Endodermal cell (in vitro differentiated cells): ENCODE results near the gene KRT38. TPM values are rescaled to one million over a fixed set of nuclear protein-coding genes. Genes with fewer than 3 reads are reported as not detected.
"Not testable (repeated sequence)": the region's sequence is repeated elsewhere in the genome, so short reads cannot be mapped to it uniquely, and the experiment has no call there.

Experiments
- DNase-seq: peaks from one replicate; pipeline ENCODE4 v3.0.0-alpha.2; 2017
- H3K27ac ChIP-seq: 2 replicates; pipeline ENCODE4 v1.5.1; 2013; ENCODE audit warnings: mild to moderate bottlenecking, low read depth, low read length, moderate library complexity
- H3K27me3 ChIP-seq: 2 replicates; pipeline ENCODE4 v1.6.1; 2013; ENCODE audit warnings: mild to moderate bottlenecking, low read length, moderate library complexity; ENCODE audit not compliant: insufficient read depth, control insufficient read depth, poor library complexity, severe bottlenecking
- H3K36me3 ChIP-seq: 2 replicates; pipeline ENCODE4 v1.7.0; 2013; ENCODE audit warnings: mild to moderate bottlenecking, low read length, moderate library complexity; ENCODE audit not compliant: control insufficient read depth, insufficient read depth
- H3K4me1 ChIP-seq: one replicate; pipeline ENCODE4 v1.7.0; 2013; ENCODE audit warnings: low read length; ENCODE audit not compliant: control insufficient read depth, insufficient read depth
- H3K4me3 ChIP-seq: 2 replicates; pipeline ENCODE4 v1.5.1; 2013; ENCODE audit warnings: mild to moderate bottlenecking, low read length, moderate library complexity
- H3K9ac ChIP-seq: 2 replicates; pipeline ENCODE4 v1.6.1; 2013; ENCODE audit warnings: mild to moderate bottlenecking, low read length, moderate library complexity; ENCODE audit not compliant: poor library complexity, severe bottlenecking; ENCODE audit errors: extremely low read depth
- H3K9me3 ChIP-seq: 2 replicates; pipeline ENCODE4 v1.6.1; 2013; ENCODE audit warnings: mild to moderate bottlenecking, low read length, moderate library complexity; ENCODE audit not compliant: control insufficient read depth
- H3K27ac Mint-ChIP-seq: 2 replicates; pipeline ENCODE4 v1.8.0; 2020; ENCODE audit warnings: mixed read lengths
- H3K27me3 Mint-ChIP-seq: 2 replicates; pipeline ENCODE4 v1.8.0; 2021; ENCODE audit warnings: mild to moderate bottlenecking, mixed read lengths; ENCODE audit not compliant: insufficient read depth
- H3K36me3 Mint-ChIP-seq: 2 replicates; pipeline ENCODE4 v1.8.0; 2020; ENCODE audit warnings: low read depth, mixed read lengths
- H3K4me1 Mint-ChIP-seq: 2 replicates; pipeline ENCODE4 v1.8.0; 2020; ENCODE audit warnings: mixed read lengths
- H3K4me3 Mint-ChIP-seq: 2 replicates; pipeline ENCODE4 v1.8.0; 2020; ENCODE audit warnings: mild to moderate bottlenecking, moderate library complexity, mixed read lengths
- H3K9me3 Mint-ChIP-seq: 2 replicates; pipeline ENCODE4 v1.8.0; 2020; ENCODE audit warnings: mild to moderate bottlenecking, mixed read lengths
- WGBS, 2 experiments: methylation state at CpG; one replicate each; pipeline versions ENCODE4 v1.1.5 to v1.1.7; 2013; ENCODE audit warnings: missing lambda C conversion rate in 2 of 2, mixed read lengths in 1 of 2; ENCODE audit not compliant: insufficient coverage in 1 of 2, insufficient read length in 1 of 2; 5-methylcytosine and 5-hydroxymethylcytosine counted together
- total RNA-seq, 2 donors: library from RNA; stranded (reverse); fragmentation: NEBNext Ultra II Directional in 1 of 2; extraction: Animal tissue kit (Norgen Biotek cat#: 25700) in 1 of 2; gene quantifications; 2 replicates in 1 of 2; 3 replicates in 1 of 2; pipeline ENCODE4 v1.2.1, GENCODE V29; 2021
- TF ChIP-seq, protein P1 (sequence below): fragments of 200-600 bp; sonication (generic); conservative IDR thresholded peaks from 2 replicates; pipeline ENCODE4 v1.5.0; 2021; ENCODE audit warnings: antibody characterized with exemption, mild to moderate bottlenecking

Gene KRT38
- total RNA-seq, 2 donors from 2014 or later, result not detected

GRCh38 chr17:41429667-41430066 lies 11.1 kb downstream of the KRT38 start:
- Mint-ChIP-seq H3K27me3 (no peaks in the 10 kb centered on the region), H3K9me3 (no peaks in the 10 kb centered on the region), H3K4me1 (no peaks in the 10 kb centered on the region), H3K27ac (no peak overlapping the region), H3K36me3 (no peaks in the 10 kb centered on the region), H3K4me3 (no peak overlapping the region)
- 88 to 91% methylated on average over 7 of the region's 7 CpGs for WGBS, 2 experiments
- TF ChIP-seq, protein P1, sequence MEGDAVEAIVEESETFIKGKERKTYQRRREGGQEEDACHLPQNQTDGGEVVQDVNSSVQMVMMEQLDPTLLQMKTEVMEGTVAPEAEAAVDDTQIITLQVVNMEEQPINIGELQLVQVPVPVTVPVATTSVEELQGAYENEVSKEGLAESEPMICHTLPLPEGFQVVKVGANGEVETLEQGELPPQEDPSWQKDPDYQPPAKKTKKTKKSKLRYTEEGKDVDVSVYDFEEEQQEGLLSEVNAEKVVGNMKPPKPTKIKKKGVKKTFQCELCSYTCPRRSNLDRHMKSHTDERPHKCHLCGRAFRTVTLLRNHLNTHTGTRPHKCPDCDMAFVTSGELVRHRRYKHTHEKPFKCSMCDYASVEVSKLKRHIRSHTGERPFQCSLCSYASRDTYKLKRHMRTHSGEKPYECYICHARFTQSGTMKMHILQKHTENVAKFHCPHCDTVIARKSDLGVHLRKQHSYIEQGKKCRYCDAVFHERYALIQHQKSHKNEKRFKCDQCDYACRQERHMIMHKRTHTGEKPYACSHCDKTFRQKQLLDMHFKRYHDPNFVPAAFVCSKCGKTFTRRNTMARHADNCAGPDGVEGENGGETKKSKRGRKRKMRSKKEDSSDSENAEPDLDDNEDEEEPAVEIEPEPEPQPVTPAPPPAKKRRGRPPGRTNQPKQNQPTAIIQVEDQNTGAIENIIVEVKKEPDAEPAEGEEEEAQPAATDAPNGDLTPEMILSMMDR, result no peak
- H3K4me3 ChIP-seq, result no peak overlapping the region
- no peaks in the 10 kb centered on the region for H3K36me3 ChIP-seq
- no peak overlapping the region for H3K9ac ChIP-seq
- H3K9me3 ChIP-seq, result no peaks in the 10 kb centered on the region
- no peaks in the 10 kb centered on the region for H3K27me3 ChIP-seq
- no peak overlapping the region for H3K27ac ChIP-seq
- no peak for DNase-seq
- H3K4me1 ChIP-seq, result no peaks in the 10 kb centered on the region

DNA sequence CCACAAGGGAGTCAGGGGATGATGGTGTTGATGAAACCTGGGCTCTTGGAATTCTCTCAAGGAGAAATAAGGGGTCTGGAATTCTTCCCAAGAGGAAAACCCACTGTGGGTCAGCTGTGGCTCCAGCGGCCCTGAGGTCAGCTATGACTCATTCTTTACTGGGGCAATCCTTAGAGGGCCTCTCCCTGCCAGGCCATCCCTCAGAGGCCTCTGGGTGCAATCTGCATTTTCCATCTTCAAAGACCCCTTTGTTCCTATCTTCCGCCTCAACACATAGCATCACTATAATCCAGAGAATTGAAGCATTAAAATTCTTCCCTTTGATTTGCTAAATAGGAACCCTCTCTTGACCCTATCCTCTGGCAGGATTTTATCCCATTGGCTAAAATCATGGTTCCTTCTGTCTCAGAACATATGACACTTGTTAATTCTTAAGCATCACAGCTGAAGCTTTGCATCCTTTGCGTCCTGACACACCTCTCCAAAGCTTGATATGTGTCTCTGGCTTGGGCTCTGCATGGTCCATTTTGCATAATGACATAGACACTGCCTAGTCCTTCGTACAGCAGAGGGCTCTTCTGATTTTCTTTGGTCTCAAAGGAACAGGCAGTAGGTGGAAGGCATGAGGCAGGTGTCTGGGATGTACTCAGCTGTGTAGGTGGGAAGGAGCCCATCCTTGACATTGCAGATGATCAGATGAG lies 12.0 kb downstream of the KRT38 start:
- Mint-ChIP-seq H3K4me1 (no peaks in the 10 kb centered on the region), H3K27me3 (peaks cover 2% of the 10 kb centered on the region), H3K4me3 (no peak overlapping the region), H3K36me3 (no peaks in the 10 kb centered on the region), H3K27ac (no peak overlapping the region), H3K9me3 (no peaks in the 10 kb centered on the region)
- WGBS, 2 experiments, result 70 to 77% methylated on average over 3 to 4 of the region's 4 CpGs
- H3K4me1 ChIP-seq, result no peaks in the 10 kb centered on the region
- H3K4me3 ChIP-seq, result no peak overlapping the region
- no peak overlapping the region for H3K9ac ChIP-seq
- no peak overlapping the region for H3K27ac ChIP-seq
- TF ChIP-seq, protein P1, result no peak
- no peaks in the 10 kb centered on the region for H3K27me3 ChIP-seq
- DNase-seq, result no peak
- no peaks in the 10 kb centered on the region for H3K9me3 ChIP-seq
- H3K36me3 ChIP-seq, result no peaks in the 10 kb centered on the region

DNA sequence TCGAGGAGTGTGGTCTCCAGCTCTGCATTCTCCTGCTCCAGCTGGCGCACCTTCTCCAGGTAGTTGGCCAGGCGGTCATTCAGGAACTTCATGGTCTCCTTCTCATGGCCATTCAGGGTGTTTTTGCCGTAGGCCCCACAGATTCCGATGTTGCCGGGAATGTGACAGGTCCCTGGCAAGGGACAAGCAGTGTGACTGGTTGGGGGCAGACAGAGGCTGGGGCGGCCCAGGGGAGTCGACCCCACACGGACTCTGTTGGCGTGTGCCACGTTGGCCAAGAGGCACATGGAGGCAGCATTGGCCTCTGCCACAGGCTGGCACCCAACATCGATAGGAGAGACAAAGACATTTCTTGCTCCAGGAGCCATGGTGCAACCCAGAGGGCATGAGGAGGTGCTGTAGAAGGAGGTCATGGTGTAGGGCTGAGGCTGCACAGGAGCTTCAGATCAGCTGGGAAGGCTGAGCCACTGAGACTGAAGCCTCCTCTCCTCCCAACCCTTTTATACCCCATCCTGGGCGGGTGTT lies 16.6 kb downstream of the KRT38 start, which contains the start of gene KRT37:
Gene KRT37 (minus strand): TSS at position 475 of the 525 bp plus-strand sequence. CDS start 62 bp downstream, at position 413.
- H3K4me3 ChIP-seq, result no peak within 1 kb of the TSS
- WGBS, 2 experiments, result 92 to 95% methylated on average over 11 to 12 of the region's 13 CpGs
- no peaks in the 10 kb centered on the region for H3K9me3 ChIP-seq
- Mint-ChIP-seq H3K9me3 (no peaks in the 10 kb centered on the region), H3K4me3 (no peak within 1 kb of the TSS), H3K27me3 (peaks cover 5% of the 10 kb centered on the region), H3K27ac (no peak within 1 kb of the TSS), H3K36me3 (no peaks in the 10 kb centered on the region), H3K4me1 (no peaks in the 10 kb centered on the region)
- no peak within 1 kb of the TSS for H3K9ac ChIP-seq
- no peak for DNase-seq
- peaks cover 8% of the 10 kb centered on the region for H3K27me3 ChIP-seq
- TF ChIP-seq, protein P1, result no peak
- H3K4me1 ChIP-seq, result no peaks in the 10 kb centered on the region
- H3K27ac ChIP-seq, result no peak within 1 kb of the TSS
- H3K36me3 ChIP-seq, result no peaks in the 10 kb centered on the region

DNA sequence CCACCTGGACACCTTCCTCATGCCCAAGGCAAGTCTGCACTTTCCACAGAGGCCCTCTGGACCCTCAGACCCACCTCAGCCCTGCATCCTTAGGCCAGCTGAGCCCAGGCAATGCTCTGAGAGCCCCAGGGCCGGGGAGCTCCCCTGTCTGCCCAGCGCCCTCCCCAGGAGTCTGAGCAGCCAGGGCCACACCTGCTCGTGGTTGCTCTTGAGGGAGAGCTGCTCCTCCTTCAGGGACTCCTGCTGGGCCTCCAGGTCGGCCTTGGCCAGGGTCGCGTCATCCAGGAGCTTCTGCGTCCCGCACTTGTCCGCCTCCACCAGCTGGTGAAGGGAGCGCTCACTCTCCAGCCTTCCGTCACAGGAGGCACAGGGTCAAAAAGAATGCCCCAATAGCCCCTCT lies 18.2 kb downstream of the KRT38 start:
- not testable (repeated sequence) for H3K27me3 Mint-ChIP-seq, H3K9ac ChIP-seq, H3K27me3 ChIP-seq, H3K4me1 ChIP-seq, H3K4me3 Mint-ChIP-seq, DNase-seq, H3K9me3 ChIP-seq, H3K4me1 Mint-ChIP-seq, H3K4me3 ChIP-seq, H3K27ac ChIP-seq, H3K36me3 Mint-ChIP-seq, H3K36me3 ChIP-seq, H3K27ac Mint-ChIP-seq, H3K9me3 Mint-ChIP-seq
- WGBS, 2 experiments, result 80 to 86% methylated on average over 1 to 11 of the region's 11 CpGs
